GM08714 (cell line): Measurements from ENCODE around the gene SEMA3D.

Source experiments
- H3K4me3 ChIP-seq: fragments of 200-500 bp; sonication (Bioruptor generic); 2 replicates; pipeline ENCODE4 v1.5.1; 2014; ENCODE audit warnings: mild to moderate bottlenecking, low read length, inconsistent platforms
- ZNF274 ChIP-seq: IDR thresholded peaks from 2 replicates; pipeline ENCODE4 v1.6.1; 2012; ENCODE audit warnings: mild to moderate bottlenecking, low read depth, low read length

The SEMA3D gene

GRCh38 chr7:85167636-85168035 lies 19.2 kb downstream of the SEMA3D start:
- no peak for TF ChIP-seq ZNF274
- H3K4me3 ChIP-seq: no peak overlapping the region

DNA sequence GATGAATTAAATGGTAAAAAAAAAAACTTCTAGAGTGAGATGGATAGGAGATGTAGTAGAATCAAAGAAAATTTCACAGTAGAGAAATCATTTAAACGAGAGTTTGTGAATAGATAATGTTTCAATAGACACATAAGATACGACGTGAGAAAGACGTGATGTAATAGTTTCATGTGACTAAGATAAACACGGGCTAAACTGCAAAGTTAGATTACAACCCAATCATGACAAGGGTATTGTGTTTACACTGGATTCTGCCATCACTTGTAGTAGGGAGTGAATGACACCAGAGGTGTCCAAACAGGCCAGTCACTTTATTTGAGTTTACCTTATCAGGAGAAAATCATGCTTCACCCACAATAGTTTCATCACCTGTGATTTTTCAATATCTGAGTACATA lies 21.6 kb downstream of the SEMA3D start:
- TF ChIP-seq ZNF274: no peak
- H3K4me3 ChIP-seq: no peak overlapping the region

DNA sequence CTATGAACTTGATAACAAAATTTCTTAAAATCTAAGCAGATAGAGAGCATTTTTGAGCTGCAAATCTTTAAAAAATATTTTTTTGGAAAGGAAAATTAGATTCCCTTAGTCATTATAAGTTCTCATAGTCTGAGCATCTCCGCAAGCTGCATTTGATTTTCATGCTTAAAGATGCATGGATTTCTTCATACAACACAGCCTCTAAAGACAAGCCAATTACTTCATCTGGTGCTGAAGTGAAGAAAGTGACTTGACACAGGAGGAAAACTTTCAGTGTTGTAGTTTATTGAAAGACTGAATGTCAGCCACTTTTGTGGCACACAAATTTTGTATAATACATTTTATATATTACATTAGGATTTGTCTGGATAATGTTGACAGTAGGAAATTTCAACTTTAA lies 22.5 kb downstream of the SEMA3D start:
- no peak overlapping the region for H3K4me3 ChIP-seq
- no peak for TF ChIP-seq ZNF274

DNA sequence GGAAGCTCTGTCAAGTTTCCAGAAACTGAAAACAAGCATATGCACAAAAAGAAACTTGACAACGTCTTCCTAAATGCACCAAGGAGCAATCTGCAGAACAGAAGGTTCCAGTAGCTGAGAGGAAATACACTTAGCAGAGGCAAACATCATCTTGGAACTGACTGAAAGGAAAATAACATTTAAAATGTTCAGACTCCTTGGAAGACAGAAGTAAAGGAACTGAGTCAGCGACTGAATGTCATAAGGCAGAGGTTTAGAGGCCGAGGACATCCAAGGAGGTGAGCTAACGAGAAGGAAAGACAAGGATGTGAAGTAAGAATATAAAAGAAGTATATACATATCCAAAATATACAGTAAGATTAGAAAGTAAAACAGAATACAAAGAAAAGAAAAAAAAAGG lies 24.1 kb downstream of the SEMA3D start:
- H3K4me3 ChIP-seq: no peak overlapping the region
- TF ChIP-seq ZNF274: no peak

- TF ChIP-seq ZNF274: no peak
Measured at GRCh38 chr7:85160223-85160622, 26.6 kb downstream of the SEMA3D start.

DNA sequence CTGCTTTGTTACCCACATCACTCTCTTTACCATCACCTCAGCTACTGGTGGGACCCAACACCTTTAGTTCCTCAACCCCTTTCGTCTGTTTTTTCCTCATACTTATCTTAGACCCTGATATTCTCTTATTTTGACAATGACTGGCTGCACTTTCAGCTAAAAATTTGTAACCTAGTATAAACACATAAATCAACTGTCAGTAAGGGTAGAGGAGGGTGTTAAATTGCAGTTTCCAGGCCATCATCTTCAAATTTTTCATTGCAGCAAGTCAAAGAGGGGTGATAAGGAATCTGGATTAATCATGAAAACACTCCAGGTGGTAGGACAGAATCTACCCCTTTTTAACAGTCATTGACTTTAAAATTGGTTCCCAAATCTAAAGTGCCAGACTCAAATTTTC lies 27.9 kb downstream of the SEMA3D start:
- TF ChIP-seq ZNF274: no peak
- H3K4me3 ChIP-seq: no peak overlapping the region

More at GRCh38 chr7:85160223-85160622, 26.6 kb downstream of the SEMA3D start:
- H3K4me3 ChIP-seq: no peak overlapping the region

DNA sequence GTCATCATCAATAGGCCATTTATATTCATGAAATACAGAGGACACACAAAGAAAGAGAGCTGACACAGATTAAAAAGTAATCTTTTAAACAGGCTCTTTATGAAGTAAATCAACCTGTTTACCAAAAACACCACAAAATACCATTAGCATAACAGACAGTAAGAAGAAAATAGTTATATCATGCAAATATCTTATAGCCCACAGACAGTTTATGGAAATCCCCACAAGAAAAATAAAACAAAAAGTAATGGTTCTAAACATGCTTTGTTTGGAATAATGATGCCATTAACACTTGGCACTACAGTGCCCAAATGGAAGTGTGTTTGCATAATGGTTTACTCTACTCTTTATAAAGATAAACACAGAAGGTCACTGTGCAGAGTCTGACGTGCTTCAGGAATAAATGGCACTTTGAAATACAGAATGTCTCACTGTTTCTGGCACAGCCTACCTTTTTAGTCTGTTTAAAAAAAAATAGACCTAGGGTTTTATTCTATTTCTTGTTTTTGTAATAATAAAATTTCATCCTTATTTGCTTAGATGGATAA lies 30.1 kb downstream of the SEMA3D start:
- no peak overlapping the region for H3K4me3 ChIP-seq
- no peak for TF ChIP-seq ZNF274

GRCh38 chr7:85154282-85154937 lies 32.4 kb downstream of the SEMA3D start:
- no peak overlapping the region for H3K4me3 ChIP-seq
- no peak for TF ChIP-seq ZNF274

- TF ChIP-seq ZNF274: no peak
- H3K4me3 ChIP-seq: no peak overlapping the region
Measured at GRCh38 chr7:85153715-85154114, 33.1 kb downstream of the SEMA3D start.

DNA sequence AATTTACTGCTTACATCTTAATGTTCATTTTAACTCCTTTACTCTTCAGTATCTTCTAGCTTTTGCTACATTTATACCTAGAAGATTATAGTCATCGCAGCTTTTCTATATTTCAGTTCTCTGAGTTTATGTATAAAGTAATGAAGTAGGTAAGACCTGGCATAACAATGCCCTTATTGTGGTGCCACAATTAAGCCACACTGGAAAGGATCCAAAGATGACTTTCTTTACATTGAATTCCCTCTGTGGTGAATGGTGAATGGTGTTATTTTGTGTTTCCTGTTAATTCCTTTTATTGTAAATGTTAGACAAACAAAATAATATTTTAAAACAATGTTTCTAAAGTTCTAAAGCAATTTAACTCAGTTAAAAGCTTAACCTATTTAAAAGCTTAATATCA lies 36.2 kb downstream of the SEMA3D start:
- TF ChIP-seq ZNF274: no peak

GRCh38 chr7:85144771-85145170 lies 42.1 kb downstream of the SEMA3D start:
- no peak for TF ChIP-seq ZNF274

More for the DNA sequence above, 36.2 kb downstream of the SEMA3D start:
- H3K4me3 ChIP-seq: no peak overlapping the region

DNA sequence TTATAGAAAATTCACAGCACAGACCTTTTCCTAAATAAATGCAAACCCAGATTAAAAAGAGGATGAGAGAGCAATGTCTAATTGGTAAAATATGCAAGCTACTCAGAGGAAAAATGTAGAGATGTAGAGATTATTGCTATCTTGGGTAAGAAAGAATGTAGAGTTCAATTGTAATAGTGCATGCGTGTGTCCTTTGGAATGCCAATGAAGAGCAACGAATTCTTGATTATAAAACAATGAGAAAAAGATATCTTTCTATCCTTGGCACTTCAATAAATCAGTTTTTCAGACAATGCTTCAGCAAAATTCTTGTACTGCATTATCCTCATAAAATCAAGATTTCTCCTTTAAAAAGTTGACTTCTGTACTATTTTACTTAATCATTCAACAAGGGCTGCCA lies 50.9 kb downstream of the SEMA3D start:
- H3K4me3 ChIP-seq: no peak overlapping the region
- no peak for TF ChIP-seq ZNF274

More at GRCh38 chr7:85144771-85145170, 42.1 kb downstream of the SEMA3D start:
- H3K4me3 ChIP-seq: no peak overlapping the region

- no peak for TF ChIP-seq ZNF274
- H3K4me3 ChIP-seq: no peak overlapping the region
Measured at GRCh38 chr7:85133560-85133959, 53.3 kb downstream of the SEMA3D start.

DNA sequence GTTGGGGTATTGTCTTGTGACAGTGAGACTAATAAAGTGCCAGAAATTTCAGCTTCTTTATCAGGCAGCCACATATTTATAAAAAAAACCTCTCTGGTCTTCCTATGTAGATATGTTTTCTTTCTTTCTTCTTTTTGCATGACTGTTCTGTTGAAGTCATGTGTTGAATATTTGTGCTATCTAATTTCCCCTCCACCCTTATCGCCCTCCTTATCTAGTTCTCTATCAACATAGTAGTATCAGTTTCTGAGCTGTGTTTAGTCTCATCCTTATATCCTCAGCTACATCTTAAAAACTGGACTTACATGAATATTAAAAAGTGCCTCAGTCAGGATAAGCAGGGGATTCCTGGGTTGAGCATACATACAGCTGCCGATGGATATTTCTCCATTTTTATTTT lies 53.9 kb downstream of the SEMA3D start:
- TF ChIP-seq ZNF274: no peak
- H3K4me3 ChIP-seq: no peak overlapping the region

DNA sequence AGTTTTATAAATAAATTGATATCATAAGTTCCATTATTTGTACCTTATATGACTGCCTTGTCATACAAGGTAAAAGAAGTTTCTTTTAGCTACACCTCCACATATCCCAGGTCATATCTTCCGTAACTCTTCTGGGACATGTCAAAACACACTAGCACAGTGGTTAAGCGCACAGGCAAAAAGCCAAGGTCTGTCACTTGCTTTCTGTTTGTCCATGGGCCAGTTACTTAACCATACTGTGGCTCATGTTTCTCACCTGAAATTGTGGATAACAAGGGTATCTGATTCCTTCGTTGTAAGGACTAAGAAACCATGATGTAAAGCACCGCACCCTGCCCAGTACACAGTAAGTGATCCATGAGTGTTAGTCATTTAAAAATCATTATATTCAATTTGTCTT lies 56.2 kb downstream of the SEMA3D start:
- H3K4me3 ChIP-seq: no peak overlapping the region
- no peak for TF ChIP-seq ZNF274

GRCh38 chr7:85126383-85126782 lies 60.5 kb downstream of the SEMA3D start:
- no peak overlapping the region for H3K4me3 ChIP-seq
- no peak for TF ChIP-seq ZNF274
